ENCODE data around the gene HAAO. TPM values are rescaled to one million over a fixed set of nuclear protein-coding genes. Genes with fewer than 3 reads are reported as not detected.

Gene HAAO
- total RNA-seq, 1 donor, result 0.43 TPM

- H3K4me3 ChIP-seq (ENCODE audit: low read depth, low read length), result no peak overlapping the region
- TF ChIP-seq, protein P1, sequence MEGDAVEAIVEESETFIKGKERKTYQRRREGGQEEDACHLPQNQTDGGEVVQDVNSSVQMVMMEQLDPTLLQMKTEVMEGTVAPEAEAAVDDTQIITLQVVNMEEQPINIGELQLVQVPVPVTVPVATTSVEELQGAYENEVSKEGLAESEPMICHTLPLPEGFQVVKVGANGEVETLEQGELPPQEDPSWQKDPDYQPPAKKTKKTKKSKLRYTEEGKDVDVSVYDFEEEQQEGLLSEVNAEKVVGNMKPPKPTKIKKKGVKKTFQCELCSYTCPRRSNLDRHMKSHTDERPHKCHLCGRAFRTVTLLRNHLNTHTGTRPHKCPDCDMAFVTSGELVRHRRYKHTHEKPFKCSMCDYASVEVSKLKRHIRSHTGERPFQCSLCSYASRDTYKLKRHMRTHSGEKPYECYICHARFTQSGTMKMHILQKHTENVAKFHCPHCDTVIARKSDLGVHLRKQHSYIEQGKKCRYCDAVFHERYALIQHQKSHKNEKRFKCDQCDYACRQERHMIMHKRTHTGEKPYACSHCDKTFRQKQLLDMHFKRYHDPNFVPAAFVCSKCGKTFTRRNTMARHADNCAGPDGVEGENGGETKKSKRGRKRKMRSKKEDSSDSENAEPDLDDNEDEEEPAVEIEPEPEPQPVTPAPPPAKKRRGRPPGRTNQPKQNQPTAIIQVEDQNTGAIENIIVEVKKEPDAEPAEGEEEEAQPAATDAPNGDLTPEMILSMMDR (IDR thresholded peaks at IDR 0.05; ENCODE audit: insufficient read depth, low read depth, low read length), result no peak
- no peak for DNase-seq (ENCODE audit: low read depth)
Observed at GRCh38 chr2:42769583-42770287, 22.6 kb downstream of the HAAO start.

DNA sequence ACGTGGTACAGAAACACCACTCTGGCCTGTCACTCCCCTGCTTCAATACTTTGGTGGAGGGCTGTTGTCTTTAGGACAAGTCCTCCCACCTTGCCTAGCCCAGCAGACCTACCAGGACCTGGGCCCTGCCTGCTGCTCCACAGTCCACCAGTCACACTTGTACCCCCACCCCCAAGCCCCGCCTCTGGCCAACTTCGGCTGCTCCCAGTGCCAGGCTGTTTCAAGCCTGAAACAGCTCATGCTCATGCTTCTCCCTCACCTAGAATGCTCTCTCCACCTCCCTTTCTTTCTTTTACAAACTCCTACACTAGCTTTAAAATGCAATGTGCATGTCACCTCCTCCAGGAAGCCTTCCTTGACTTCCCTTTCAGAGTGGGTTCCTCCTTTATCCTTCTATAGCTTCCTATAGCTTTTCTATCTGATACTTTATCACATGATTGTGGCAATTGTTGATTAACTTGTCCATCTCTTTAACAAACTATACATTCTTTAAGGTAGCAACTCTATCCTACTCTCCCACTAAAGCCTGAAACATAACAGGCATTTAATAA, 23.6 kb downstream of the HAAO start:
- H3K4me3 ChIP-seq (ENCODE audit: low read depth, low read length), result no peak overlapping the region
- DNase-seq (ENCODE audit: low read depth), result no peak
- TF ChIP-seq, protein P1 (IDR thresholded peaks at IDR 0.05; ENCODE audit: insufficient read depth, low read depth, low read length), result no peak

- DNase-seq (ENCODE audit: low read depth), result no peak
- TF ChIP-seq, protein P1 (IDR thresholded peaks at IDR 0.05; ENCODE audit: insufficient read depth, low read depth, low read length), result no peak
- no peak overlapping the region for H3K4me3 ChIP-seq (ENCODE audit: low read depth, low read length)
Observed at GRCh38 chr2:42767899-42768705, 24.3 kb downstream of the HAAO start.

DNA sequence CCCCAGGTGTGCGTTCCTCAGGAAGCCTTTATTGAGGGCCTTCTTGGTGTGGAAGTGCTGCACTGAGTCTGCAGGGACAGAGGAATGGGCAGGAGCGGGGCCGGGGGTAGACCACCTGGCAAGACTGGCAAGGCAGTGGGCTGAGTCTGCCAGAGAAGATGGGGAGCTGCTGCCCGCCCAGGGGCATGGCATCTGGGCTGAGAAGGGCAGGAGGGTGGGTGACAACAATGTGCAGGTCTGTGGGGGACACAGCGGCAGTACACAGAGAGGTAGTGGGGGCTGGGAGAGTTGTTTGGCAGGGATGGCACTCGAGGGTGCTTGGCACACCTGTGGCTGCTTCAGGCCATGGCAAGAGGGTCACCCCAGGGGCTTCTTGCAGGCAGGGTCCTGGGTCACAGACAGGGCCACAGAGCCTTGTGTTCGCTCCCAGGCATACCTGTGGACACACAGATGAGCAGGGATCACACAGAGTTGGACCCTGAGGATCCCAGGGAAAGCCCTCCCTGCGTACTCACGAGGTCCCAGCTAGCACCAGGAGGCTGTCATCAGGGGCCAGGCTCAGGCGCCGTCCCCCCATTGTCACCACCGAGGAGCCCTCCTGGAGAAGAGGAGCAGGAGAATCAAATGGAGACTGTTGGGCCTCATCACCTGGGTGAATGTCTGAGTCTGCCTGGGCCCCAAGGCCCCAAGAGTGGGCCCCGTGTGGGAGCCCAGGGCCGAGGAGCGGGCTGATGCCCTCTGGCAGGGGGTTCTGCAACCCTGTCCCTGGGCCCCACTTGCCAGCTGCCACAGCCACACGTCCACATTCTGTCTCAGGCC, 25.1 kb downstream of the HAAO start:
- TF ChIP-seq, protein P1 (IDR thresholded peaks at IDR 0.05; ENCODE audit: insufficient read depth, low read depth, low read length), result no peak
- DNase-seq (ENCODE audit: low read depth), result no peak
- H3K4me3 ChIP-seq (ENCODE audit: low read depth, low read length), result no peak overlapping the region

DNA sequence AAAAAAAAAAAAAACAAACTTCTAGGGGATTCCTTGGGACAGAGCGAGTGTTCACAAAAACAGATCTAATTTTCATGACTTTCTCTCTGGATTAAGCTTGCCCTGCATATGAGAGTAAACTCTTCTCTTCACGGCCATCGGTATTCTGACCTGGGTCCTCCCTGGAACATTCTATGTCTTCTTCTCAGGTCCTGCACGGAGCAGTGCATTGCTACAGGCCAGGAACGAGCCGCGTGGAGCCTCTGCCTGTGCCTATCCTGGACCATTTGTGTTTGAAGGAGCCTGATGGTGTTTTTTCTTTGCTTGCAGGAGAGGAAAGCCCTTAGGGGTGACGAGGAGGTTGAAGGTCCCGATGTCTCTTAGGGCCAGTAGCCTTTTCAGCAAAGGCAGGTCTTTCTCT, 26.7 kb downstream of the HAAO start:
- no peak overlapping the region for H3K4me3 ChIP-seq (ENCODE audit: low read depth, low read length)
- DNase-seq (ENCODE audit: low read depth), result no peak
- TF ChIP-seq, protein P1 (IDR thresholded peaks at IDR 0.05; ENCODE audit: insufficient read depth, low read depth, low read length), result no peak

GRCh38 chr2:42764901-42765300, 27.5 kb downstream of the HAAO start:
- TF ChIP-seq, protein P1 (IDR thresholded peaks at IDR 0.05; ENCODE audit: insufficient read depth, low read depth, low read length), result no peak
- no peak overlapping the region for H3K4me3 ChIP-seq (ENCODE audit: low read depth, low read length)
- no peak for DNase-seq (ENCODE audit: low read depth)

All from fibroblast of villous mesenchyme (primary cell).